GM18507 (cell line): ENCODE results near the gene TRMT112.

ENCODE experiments used
- DNase-seq: peaks from one replicate; pipeline ENCODE4 v3.0.0; 2011; ENCODE audit warnings: low read depth; ENCODE audit not compliant: insufficient read length; ENCODE audit errors: extremely low spot score
- FAIRE-seq: peaks from 2 replicates; lab custom pipeline; 2011; peaks lifted over from hg19 to GRCh38; lab: Jason Lieb, UNC

The TRMT112 gene

DNA sequence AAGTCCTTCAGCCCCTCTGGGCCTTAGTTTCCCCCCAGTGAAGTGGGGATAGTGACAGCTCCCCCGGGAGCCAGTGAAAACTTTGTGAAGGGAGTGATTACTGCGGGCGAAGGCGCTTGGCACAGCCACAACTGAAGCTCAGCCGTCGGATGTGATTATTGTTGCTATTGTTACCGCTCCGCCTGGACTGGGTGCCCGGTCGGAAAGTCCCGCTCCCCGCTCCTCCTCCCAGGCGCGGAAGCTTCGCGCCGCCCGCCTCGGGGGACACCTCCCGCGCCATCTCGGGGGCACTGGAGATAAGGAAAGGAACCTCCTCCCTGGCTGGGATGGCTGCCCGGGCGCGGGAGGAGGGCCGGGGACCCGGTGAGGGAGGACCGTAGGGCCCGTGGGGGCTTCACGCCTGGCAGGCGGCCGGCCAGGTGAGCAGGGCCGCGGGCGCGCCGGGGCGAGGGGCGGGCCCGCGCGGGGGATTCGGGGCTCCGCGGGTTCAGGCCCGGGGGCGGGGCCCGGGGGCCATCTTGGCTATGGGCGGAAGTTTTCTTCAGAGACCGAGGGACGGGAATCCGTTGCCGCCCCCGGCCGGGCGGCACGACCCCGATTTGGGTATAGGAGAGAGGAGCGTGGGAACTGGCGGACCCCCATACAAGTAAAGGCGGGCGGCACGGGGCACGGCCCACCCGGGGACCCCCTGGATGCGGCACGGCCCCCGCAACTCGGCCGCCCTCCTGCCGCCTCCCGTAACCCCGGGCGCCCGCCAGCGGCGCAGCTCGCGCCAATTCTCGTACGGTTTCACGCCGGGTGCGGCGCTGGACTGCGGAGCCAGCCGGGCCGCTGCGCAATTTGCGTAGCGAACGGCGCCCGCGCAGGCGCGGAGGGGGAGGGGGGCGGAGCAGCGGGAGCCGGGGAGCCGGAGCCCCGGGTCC lies 32.1 kb downstream of the TRMT112 start, which contains the start of gene GPR137:
GPR137 (plus strand) TSS at position 887 of the 923 bp plus-strand sequence. CDS start 677 bp downstream, outside the sequence.
- FAIRE-seq (peak; percentile 76), DNase-seq (peak; percentile 83)

DNA sequence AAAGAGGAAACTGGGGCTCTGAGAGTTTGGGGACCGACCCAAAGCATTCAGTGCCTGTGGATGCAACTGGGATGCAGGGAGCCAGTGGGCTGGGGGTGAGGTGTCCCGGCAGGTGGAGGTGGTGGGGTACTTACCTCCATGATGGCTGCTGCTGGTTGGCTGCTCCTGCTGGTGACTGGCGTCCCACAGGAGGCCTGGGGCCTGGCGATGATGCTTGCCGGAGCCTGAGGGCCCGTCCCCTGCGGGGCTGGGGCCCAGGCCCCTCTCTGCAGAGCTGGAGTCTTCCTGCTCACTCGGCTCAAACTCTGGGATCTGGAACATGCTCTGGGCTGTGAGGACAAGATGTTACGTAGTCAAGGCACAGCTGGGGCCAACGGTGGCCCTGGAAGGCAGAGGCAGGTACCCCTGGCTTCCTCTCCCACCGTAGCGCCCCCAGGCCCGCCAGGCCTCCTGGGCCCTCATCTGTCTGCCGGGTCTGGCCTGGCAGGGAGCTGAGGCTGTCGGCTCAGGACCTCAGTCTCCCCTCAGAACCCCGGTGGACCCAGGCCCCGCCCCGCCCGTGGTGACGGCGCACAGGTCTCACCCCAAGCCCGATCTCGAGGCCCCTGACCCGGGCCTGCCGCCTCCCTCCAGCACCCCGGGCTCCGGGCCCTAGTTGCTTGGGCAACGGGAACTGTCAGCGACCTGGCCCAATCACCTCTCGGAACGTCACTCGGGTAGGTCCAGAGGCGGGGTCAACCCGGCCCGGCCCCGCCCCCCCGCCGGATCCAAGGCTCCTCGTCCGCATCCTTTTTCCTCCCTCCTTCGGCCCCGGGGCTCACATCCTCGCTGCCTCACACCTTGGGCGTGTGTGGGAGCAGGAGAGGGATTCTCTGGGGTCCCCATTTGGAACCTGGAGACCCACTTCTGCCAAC lies 33.1 kb downstream of the TRMT112 start, which contains the start of gene BAD:
BAD (minus strand) TSS at position 618 of the 914 bp plus-strand sequence; CDS start at position 321, 297 bp downstream.
- DNase-seq = peak; percentile 96
- FAIRE-seq = peak; percentile 94

DNA sequence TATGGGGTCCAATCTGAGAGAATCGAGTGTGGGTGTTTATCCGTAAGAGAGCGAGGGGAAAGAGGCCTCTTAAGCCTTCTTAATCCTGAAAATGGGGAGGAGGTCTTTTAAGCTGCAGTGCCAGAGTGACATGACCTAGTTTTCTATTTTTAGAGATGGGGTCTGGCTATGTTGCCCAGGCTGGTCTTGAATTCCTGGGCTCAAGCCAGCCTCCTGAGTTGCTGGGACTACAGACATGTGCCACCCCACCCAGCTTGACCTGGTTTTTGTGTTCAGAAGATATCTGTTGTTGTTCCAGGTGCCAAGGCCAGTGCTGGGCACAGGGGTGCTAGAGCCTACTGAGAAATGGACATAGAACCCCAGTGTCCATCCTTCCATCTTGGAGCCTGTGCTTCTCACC lies 34.3 kb downstream of the TRMT112 start:
- FAIRE-seq (no peak), DNase-seq (no peak)

DNA sequence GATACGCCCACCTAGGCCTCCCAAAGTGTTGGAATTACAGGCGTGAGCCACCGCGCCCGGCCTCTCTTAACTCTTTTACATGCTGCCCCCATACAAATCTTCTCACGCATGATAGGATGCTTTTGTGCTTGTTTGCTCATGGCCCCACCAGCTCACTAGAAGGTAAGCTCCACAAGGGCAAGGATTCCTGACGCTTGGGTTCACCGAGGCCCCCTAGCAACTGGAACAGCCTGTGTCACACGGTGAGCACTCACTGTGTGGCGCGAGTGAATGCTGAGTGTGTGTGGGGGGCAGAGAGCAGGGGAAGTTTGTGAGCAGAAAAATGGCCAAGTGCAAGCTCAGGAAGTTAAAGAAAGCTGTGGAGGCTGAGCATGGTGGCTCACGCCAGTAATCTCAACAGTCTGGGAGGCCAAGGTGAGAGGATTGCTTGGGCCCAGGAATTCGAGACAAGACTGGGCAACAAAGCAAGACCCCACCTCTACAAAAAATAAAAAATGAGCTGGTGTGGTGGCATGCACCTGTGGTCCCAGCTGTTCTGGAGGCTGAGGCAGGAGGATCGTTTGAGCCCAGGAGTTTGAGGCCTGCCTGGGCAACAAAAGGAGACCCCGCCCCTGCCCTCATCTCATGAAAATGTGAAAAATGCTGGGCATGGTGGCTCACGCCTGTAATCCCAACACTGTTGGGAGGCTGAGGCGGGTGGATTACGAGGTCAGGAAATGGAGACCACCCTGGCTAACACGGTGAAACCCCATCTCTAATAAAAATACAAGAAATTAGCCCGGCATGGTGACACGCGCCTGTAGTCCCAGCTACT lies 35.2 kb downstream of the TRMT112 start:
- FAIRE-seq = no peak
- DNase-seq = no peak

DNA sequence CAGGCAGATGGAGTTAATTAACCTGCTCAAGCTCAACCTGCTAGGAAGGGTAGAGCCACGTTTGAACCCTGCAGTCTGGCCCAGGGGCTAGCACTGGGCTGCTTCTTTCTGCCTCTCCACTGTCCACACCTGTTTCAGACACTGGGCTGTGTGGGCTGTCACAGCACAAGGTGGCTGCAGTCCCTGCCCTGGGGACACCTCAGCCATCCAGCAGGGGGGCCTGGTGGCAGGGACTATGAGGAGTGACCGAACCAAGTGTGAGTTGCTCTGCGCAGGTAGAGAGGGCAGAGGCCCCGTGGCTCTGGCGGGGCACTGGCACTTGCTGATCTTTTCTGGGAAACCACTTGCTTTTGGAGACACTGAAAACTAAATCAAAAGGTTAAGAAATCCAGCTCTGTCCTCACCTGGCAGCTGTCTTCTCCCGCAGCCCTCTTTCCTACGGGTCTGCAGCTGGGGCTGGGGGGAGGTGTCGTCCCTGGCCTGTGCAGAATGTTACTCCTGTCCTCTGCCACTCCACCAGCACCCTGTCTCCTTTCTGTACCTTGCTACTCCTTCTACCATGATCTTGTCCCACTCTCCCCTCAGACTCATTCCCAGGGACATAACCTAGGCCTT lies 38.7 kb downstream of the TRMT112 start:
- DNase-seq (no peak), FAIRE-seq (no peak)

DNA sequence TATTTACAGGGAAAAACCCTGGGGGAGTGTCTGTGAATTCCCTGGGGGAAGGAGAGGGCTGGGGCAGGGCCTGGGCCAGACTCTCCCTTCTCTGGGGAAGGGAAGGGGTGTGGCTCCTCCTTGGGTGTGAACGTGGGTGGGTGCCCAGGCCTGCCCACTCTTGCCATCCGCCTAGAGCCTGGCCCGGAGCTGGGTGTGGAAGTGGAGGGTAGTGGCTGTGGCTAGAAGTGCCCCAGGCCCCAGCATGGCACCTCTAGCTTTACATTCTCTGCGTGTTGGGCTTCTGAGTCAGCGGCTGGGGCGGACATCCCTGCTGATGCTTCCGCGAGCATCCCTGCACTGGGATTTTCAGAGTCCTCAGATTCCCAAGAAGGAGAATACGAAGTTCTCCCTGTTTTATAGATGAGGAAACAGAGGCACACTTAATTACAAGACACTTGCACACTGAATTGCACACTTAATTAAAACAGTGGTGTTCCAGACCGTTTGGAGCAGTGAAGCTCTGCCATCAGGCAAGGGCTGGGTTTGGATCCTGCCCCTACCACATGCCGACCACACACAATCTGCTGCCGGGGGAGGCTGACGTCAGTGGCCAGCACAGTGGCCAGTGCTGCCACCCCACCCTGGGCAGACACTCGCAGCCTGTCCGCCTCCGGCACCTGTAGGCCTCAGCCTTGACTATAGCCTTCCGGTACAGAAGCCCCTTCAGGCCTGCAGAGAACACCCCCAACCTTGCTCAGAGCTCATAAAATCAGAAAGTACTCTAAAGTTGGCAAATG lies 40.5 kb downstream of the TRMT112 start:
- DNase-seq (no peak), FAIRE-seq (no peak)

DNA sequence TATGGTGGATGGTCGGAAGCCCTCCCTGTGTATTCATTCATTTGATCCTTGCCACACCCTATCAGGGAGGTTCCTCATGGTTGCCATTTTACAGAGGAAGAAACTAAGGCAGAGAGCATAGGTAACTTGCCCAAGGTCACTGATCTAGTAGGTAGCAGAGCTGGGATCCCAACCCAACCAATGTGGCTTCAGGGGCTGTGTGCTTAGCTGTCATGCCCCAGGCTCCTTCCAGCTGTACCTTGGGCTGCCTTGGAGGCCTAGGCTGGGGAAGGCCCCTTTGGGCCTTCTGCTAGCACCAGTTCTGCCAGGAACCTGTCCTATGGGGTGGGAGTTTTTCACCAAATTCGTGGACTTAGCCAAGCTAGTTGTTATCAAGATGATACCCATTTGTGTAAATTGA lies 41.5 kb downstream of the TRMT112 start:
- FAIRE-seq = no peak
- no peak for DNase-seq

DNA sequence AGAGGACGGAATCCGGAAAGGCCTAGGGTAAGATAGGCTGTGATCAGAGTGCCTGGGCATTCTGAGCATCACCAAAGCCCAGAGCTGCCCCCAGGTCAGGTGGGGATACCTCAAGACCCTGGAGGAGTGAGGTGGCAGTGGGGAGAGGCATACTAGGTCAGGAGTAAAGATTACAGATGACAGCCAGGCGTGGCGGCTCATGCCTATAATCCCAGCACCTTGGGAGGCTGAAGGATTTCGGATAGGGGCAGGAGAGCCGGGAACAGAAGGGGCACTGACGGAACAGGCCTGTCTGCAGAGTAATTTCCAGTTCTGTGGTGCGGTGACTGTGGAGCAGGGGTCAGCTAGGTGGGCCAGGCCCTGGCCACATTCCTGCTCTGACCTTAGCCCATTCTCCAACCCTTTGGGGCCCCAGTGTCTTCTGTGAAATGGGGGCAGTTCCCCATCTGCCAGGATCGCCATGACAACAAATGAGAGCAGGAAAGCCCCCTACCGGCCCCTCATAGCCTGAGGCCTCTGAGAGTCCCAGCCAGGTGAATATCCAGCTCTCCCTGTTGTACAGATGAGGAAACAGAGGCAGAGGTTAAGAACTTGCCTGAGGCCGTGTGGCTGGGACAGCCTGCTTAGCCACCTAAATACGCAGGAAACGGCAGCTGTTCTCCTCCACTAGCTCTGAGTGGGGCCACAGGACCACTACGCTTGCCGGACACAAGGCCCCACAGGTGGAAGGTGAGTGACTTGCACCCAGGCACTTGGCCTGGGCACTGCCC lies 42.1 kb downstream of the TRMT112 start:
- FAIRE-seq = no peak

DNA sequence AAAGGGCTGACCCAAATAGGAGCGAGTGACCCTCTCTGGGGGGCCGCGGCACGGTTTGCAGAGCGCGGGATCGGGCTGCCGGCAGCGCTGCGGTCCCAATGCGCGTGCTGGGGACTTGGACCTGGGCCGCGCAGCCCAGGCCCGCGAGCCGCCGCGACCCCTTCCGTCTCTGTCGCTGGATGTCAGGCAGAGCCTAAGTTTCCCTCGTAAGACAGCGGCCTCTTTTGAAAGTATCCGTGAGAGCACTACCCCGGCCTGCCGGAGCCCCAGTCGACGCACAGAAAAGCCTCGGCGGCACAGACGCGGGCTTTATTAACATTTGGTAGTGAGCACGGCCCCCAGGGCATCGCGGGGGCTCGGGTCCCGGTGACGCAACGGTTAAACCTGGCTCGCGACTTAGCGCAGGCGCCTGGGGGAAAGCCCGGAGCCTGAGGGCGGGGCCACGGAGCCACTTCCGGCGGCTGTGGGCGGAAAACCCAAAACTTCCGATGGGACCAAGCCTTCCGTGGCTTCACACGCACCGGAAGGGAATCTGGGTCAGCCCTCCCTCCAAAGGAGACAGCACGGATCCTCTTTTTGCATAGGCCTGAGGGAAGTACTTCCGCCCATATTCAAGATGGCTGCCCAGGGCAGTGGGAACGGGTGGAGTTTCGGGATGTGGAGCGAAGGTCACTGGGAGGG lies 47.7 kb downstream of the TRMT112 start:
- FAIRE-seq = peak; percentile 95
- DNase-seq = peak; percentile 77

More for the DNA sequence above, 42.1 kb downstream of the TRMT112 start:
- no peak for DNase-seq

DNA sequence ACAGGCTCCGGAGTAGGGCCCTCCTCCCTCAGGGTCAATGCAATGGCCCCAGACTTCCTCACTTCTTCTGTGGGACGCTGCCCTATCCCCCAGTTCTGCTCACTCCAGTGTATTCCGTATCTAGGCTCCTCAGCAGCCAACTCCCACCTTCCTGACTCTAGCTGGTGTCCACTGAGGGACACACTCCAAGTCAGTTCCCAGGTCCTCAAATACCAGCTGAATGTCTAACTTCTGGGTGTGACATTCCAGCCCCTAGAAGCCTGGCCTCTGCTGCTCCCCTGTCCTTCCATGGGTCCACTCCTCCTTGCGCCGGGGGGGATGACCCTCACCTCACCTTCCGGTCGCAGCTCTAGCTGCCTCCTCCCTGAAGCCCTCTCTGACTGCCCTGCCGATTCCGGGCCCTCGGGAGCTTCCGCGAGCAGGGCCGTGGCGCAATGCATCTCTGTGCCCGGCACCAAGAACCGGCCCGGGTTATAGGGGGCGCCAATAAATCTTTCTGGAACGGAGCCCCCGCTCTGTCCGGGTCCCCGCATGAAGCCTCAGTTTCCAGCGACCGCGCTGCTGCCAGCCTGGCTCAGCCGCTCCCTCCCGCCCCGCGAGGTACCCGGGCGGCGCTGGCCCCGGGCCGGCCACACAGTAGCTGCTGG lies 48.3 kb downstream of the TRMT112 start:
- FAIRE-seq (peak; percentile 47), DNase-seq (no peak)

DNA sequence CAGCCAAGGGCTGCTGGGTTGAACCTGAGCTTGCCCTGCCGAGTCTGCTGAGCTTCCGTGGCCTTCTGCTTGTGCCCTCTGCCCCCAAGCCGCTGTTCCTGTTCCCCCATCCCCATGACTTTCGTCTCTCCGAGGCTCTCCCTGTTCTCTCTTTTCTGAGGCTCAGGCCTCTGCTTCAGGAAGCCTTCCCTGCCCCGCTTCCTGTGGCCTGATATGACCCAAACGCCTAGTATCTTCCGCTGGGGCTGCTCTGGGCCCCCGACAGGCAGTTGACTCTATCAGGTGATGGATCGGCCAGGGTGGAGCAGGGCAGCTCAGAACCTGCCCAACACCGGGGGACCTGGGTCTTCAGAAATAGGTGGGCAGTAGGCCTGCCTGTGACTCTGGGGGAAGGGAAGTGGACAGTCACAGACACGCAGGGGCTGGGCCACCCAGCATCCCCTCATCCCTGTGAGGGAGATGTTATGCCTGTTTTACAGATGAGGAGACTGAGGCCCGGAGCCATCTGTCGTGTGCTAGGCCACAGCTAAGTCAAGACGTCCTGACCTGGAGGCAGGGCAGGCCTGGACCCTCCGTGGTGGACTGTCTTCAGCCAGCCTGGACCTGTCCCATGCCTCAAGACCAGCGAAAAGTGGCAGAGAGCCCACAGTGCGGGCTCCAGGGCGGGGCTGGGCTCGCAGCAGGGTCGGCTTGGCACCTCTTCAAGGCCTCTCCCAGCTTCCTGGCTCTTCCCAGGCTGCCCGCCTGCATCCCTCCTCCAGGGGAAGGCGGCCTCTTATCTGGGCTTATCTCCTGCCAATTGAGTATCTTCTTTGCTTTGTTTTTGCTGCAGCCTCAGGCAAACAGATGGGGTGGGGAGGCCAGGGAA lies 49.1 kb downstream of the TRMT112 start:
- DNase-seq (no peak), FAIRE-seq (no peak)

DNA sequence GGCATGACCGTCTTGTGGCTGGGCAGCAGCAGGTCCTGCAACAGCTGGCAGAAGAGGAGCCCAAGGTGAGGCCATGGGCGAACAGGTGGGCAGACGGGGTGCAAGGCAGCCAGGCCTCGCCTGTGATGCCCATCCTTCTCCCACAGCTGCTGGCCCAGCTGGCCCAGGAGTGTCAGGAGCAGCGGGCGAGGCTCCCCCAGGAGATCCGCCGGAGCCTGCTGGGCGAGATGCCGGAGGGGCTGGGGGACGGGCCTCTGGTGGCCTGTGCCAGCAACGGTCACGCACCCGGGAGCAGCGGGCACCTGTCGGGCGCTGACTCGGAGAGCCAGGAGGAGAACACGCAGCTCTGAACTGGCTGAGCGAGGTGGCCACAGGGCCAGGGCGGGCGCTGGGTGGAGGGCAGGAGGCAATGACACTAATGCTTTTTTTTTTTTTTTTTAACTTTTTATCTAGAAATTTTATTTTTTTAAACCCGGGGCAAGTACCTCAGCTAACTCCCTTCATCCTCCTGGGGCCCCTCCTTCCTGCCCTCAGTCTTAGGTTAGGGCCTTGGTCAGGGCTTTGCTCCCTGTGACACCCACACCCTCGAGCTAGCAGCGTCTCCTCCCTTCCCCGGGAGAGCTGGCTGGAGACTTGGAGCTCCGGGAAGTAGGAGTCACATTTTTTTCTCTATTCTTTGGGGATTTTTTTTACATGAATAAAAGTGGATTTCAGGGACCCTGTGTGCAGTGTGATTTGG lies 50.0 kb downstream of the TRMT112 start:
- no peak for FAIRE-seq
- DNase-seq = no peak
